HCEC 1CT (cell line): ENCODE data around the gene SAP30BP.

ENCODE experiments used
- DNase-seq: peaks from one replicate; pipeline ENCODE4 v3.0.0-alpha.2; 2017

SAP30BP gene

DNA sequence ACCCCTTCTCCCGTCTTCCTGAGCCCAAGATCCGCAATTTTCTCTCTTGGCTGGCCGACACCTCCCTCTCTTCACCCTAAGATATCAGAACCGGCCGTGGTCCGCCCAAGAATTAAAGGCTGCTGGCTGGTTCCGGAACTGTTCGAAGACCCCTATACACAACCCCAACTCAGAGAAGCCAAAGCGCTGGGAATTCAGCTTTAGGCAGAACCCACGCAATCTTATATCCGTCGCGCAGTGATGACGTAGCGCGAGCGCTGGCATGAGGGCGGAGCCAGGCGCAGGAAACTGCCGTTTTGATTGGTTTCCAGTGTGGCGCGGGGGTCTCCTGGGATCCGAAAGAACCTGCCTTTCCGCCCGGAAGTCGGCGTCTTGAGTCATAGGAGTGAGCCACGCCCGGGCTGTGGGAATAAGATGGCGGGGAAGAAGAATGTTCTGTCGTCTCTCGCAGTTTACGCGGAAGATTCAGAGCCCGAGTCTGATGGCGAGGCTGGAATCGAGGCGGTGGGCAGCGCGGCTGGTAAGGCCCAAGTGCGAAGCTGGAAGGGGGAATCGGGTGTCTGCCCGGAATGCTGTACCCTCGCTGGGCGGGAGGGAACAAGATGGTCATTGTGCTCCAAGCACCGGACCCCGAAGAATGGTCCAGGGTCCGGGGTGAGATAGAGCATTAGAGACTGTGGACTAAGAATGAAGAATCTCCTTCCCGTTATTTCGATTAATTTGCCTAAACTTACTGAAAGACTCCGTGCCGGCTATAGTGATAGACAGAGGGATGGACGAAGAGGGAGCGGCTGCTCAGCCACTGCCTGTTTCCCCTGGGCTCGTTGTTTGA is at the start of gene SAP30BP, which contains the start of gene RECQL5:
Gene SAP30BP (plus strand): TSS at position 380 of the 832 bp plus-strand sequence. CDS start 35 bp downstream, at position 415.
Gene RECQL5 (minus strand): TSS at position 196 of the 832 bp plus-strand sequence. CDS start 597 bp downstream, outside the sequence.
- peak; percentile 98 for DNase-seq

DNA sequence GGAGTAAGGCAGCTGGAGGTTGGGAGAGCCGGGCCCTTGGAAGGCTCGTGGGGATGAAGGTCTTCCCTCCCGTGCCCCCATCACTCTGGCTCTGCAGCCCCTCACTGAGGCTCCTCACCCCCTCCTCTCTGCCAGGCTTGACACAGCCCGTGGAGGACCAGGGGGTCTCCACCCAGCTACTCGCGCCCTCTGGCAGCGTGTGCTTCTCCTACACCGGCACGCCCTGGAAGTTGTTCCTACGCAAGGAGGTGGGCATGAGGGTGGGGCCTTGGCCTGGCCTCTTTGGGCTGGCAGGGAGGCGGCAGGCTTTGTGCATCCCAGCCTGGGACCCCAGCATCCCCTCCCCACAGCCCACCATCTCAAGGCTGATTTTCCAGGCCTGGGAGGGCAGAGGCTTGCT is 49.5 kb upstream of the SAP30BP start:
- no peak for DNase-seq

DNA sequence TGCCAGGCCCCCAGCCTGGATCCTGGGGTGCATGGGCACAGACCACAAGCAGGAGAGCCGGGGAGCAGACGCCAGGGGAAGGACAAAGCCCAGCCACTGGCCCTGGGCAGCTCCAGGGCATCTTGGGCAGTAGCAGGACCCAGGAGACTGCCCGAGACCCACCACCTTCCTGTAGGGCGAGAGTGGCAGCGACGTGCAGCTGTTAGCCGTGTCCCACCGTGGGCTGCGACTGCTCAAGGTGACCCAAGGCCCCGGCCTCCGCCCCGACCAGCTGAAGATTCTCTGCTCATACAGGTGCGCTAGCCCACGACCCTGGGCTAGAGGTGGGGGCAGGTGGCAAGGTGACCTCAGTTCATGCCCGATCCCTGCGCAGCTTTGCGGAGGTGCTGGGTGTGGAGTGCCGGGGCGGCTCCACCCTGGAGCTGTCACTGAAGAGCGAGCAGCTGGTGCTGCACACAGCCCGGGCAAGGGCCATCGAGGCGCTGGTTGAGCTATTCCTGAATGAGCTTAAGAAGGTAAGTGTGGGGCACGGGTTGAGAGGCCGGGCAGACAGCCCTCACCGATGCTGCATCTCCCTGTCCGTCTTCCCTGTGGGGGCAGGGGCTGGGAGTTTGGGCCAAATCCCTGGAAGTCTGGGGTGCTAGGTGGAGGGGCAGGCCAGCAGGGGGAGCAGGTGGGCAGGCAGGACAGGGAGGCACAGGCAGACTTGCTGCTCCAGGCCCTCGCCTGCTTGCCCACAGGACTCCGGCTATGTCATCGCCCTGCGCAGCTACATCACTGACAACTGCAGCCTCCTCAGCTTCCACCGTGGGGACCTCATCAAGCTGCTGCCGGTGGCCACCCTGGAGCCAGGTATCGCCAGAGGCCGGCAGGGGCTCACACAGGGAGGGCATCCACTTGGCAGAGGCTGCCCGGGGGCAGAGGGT is 47.4 kb upstream of the SAP30BP start:
- peak; percentile 25 for DNase-seq

DNA sequence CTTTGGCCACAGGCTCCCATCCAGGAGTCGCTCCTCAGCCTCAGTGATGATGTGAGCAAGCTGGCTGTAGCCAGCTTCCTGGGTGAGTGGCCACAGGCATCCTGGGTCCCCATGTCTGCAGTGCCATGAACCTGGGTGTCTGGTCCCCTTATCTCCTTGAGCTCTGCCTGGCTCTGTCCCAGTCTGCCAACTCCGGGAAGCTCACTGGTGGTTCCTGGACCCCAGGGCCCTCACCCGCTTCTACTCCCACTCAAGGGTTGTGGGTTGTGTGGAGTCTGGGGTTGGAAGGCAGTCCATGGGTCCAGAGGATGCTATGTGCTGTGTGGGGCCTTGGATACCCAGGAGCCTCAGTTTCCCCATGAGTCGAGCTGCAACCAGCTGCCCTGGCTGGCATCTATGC is 45.6 kb upstream of the SAP30BP start:
- no peak for DNase-seq

DNA sequence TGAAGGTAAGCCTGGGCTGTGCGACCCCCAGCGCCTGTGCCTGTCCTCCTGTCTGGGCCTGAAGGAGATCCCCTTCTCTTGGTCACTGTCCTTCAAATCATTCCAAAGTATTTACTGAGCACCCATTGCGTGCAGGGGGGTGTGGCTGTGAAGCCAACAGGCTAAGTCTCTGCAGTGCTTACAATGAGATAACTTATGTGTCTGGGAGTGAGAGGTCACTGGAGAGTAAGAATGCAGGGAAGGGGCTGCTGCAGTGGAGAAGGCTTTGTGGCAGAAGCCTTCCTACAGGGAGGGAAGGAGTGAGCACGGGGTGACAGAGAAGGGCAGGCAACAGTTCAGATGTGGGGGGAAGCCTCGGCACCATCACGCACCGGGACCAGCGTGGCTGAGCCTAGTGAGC is 45.1 kb upstream of the SAP30BP start:
- no peak for DNase-seq

DNA sequence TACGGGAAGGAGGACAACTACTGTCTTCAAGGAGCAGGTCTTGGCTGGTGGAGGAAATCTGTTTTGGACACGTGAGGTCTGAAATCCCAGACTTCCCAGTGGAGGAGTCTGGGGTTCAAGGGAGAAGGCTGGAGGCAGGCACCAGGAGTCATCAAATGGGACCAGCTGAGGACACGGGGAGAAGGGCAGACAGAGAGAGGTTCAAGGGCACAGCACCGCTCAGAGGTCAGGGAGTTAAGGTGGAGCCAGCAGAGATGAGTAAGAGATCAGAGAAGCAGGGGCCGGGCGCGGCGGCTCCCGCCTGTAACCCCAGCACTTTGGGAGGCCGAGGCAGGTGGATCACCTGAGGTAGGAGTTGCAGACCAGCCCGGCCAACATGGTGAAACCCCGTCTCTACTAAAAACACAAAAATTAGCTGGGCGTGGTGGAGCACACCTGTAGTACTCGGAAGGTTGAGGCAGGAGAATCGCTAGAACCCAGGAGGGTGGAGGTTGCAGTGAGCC is 44.3 kb upstream of the SAP30BP start:
- DNase-seq: no peak

DNA sequence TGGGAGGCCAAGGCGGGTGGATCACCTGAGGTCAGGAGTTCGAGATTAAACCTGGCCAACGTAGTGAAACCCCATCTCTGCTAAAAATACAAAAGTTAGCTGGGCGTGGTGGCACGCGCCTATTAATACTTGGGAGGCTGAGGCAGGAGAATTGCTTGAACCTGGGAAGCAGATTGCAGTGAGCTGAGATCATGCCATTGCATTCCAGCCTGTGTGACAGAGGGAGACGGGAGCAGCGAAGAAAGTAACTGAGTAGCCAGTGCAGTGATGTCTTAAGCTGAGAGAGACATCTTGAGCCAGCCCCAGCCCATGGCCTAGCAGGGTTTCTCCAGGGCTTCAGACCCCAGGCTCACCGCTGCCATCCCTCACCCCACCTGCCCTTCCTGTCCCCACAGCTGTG is 43.8 kb upstream of the SAP30BP start:
- no peak for DNase-seq

DNA sequence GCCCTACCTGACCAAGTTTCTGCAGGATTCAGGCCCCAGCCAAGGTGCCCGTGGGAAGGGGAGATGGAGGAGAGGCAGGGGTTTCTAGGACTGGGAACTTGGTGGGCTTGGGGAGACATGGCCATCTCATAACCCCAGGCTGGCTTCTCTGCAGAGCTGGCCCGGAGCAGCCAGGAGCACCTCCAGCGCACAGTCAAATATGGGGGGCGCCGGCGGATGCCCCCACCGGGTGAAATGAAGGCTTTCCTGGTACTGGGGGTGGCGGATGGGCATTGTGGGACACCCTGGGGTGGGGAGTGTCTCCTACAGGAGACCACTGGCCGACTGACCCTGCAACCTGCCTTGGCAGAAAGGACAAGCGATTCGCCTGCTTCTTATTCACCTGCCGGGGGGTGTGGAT is 43.1 kb upstream of the SAP30BP start:
- DNase-seq: no peak

DNA sequence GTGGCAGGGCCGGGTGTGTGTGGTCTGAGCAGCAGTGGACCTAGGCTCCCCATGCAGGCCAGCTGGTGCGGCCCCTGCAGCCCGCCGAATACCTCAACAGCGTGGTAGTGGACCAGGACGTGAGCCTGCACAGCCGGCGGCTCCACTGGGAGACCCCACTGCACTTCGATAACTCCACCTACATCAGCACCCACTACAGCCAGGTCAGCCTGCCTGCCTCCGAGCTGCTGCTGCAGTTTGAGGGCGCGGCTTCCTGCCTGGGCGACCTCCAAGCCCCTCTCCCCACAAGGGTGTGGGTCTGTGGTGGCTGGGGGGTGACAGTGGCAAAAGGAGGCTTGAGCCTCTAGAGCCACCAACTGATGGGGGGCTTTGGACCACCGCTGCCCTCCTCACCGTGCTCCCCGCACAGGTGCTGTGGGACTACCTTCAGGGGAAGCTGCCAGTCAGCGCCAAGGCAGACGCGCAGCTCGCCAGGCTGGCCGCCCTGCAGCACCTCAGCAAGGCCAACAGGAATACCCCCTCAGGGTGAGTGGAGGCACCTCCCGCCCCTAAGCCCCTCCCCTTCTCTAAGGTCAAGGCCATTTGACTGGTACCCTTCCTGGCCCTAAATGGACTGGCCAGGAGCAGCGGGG is 42.3 kb upstream of the SAP30BP start:
- no peak for DNase-seq

DNA sequence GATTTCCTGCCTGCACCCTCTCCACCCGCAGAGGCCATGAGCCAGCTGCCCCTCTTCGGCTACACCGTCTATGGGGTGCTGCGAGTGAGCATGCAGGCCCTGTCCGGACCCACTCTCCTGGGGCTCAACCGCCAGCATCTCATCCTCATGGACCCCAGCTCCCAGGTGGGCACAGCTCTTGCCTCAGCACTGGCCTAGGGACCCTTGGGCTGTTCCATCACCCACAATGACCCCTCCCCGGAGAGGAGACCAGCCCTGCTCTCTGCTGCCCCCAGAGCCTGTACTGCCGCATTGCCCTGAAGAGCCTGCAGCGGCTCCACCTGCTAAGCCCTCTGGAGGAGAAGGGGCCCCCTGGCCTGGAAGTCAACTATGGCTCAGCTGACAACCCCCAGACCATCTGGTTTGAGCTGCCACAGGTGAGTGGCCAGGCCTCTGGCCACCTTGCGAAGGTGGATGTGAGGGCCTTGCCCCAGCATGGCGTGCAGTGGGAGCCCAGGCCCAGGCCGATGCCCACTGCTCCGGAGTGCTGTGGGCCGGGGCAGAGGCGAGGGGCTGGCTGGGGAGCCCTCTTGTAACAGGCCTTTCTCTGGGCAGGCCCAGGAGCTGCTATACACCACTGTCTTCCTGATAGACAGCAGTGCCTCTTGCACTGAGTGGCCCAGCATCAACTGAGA is 41.2 kb upstream of the SAP30BP start:
- peak; percentile 35 for DNase-seq

DNA sequence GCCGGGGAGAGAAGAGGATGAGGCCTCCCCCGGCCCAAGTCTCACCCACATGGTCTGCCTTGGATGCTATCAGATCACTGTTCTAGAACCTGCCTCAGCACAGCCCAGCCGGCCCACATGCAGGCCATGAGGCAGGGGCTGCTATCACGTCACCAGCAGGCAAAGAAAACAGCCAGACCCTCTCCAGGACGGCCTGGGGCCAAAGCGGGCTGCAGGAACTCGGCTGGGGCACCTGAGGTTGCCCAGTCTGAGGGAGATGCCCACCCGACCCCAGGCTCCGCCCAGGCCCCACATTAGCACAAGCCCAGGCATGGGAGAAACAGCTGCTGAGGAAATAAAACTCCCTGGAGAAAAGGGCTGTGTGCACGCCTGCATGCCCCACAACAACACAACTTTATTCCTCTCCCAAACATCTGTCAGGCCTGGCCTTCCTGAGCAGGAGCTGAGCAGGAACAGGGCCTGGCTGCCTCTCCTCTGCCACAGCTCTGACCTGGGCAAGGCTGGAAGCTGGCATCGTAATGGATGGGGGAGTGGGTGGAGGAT is 40.6 kb upstream of the SAP30BP start:
- DNase-seq: no peak

DNA sequence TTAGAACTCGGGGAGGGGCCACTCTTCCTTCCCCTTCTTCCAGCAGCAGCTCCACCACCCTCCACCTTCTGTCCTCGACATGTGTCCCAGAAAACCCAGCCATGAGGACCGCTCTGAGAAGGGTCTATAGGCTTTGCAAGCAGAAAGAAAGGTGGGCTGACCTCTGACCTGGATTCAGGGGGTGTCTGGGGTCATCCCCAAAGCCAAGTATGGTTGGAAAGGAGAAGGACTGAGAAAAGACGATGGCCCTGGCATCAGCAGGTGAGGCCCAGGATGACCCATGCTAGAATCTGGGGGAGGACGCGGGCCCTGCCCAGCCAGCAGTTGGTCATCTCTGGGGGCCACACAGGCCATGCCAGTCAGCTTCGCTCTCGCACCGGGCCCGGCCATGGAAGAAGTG is 40.0 kb upstream of the SAP30BP start:
- no peak for DNase-seq

DNA sequence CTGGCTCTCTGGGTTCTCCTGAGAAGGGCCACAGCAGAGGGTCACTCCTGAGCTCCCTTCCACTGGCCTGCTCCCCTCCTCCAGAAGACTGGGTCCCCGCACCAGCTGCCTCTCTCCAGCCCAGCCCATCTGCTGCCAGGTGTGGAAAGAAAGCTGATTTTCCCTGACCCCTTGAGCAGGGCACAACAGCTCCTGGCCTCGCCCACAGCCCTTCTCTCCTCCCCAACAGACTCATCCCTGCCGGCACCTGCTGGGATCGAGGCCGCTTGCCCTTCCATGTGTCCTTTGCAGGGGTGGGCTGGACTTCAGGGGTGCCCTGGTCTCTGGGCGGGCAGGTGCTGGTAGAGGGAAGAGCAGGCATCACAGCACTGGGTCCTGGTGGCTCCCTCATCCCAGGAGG is 38.7 kb upstream of the SAP30BP start:
- no peak for DNase-seq

DNA sequence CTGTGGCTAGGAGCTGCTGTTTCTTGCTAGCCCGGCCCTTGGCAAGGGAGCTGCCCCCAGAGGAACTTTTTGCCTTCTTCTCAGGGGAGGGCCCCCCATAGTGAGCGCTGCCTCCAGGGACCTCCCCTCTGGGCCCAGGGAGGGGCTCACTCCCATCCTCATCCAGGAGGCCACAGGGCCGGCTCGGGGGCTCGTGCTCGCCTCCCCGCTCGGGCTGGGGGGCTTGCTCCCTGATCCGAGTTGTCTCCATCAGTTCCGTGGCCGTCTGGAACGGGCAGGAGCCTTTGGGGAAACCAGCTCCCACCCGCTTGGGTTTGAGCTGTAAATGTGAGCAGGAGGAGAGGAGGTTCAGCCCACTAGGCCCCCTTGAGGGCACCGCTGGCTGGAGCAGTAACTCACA is 38.0 kb upstream of the SAP30BP start:
- DNase-seq: no peak

DNA sequence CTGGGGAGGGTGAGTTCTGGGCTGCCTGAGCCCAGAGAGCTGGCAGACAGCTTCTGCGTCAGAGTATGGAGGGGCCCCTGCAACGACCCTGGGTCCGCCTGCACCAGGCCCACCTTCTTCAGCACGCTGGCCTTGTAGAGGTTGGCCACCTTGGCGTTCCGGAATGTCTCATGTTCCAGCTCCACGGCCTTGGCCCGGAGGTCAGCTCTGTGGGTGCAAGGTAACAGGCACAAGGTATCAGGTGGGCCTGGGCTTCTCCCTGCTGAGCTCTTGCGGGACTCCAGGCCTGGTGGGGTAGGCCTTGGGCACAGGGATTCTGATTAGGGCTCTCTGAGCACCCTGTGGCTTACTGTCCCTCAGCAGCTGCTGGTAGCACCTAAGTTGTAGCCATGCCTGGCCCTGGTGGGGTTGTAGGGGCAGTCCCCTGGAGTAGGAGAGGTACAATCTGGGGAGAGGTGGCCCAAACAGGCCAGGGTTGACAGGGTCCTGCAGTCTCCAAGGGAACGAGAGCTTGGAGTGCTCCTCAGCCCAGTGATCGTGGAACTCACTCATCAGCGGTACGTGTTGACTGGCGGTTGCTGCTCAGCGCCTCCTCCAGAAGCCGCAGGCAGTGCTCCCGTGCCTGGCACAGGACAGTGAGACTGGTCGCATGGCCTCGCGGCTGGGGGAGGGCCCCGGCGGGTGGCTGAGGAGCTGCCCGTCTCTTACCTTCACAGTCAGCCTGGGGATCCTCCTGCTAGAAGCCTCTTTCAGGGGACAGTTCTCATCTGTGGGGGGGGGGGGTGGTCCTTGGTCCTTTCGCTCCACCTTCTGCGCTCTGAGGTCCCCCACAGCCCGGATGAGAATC is 36.8 kb upstream of the SAP30BP start:
- DNase-seq: no peak

DNA sequence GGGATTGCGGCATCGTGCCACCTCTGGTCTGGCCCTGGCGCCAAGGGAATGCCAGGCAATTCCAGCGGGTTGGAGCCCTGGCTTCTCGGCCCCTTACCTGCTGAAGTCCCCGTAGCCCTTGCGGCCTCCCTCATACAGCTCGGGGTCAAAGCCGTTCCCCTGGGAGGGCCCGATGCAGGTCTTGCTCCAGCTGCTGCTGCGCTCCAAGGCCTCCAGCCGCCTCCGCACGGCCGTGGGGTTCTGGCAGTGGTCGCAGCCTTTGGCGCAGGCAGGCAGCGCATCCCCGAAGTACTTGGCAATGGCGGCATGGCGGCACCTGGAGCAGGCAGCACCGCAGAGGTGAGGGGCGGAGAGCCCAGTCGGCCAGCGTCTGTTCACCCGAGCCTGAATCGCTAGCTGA is 35.8 kb upstream of the SAP30BP start:
- DNase-seq: no peak

DNA sequence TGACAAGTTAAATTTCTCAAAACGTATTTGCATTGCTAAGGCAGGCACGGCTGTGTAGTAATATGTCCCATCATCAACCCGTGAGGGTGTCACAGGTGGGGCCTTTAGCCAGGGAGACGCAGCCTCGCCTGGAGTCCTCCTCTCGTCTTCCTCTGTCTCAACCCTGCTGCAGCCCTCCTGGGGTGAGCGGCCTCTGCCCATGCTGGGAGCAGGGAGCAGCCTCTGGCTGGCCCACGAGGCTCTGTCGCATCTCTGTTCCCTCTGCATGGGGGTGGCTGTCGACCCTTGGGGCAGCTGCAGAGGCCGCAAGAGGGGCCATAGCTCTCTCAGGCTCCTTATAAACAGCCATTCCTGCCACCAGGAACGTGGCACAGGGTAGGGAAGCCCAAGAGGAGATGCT is 34.7 kb upstream of the SAP30BP start:
- no peak for DNase-seq

DNA sequence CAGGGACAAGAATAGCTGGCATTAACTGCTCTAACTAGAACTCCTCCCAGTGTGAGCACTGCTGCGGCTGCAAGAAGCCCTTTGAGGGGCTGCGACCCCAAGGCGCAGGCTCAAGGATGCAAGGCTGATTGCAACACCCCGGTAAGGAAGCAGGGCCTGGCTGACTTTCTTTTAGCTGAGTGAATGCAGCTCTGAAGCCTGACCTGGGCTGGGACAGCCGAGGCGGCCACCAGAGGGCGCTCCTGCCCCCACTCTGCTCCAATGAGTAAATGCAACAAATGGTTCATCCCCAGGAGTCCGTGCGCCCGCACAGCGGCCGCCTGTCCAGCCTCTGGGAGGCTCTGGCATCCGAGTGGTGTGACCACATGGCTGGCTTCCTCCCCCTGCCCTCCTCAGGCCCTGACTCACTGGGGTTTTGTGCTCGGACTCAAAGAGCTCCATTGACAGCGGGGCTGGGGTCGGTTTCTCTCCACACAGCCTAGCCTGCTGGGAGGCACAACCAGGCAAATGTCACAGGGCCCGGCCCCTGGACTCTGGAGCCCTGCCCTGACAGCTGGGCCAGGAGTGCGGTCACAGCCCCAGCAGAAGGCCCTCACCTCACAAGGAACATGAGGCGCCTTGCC is 34.2 kb upstream of the SAP30BP start, which contains the start of gene SMIM5:
Gene SMIM5 (plus strand): TSS at position 572 of the 623 bp plus-strand sequence. CDS start 6,768 bp downstream, outside the sequence.
- DNase-seq: peak; percentile 80

DNA sequence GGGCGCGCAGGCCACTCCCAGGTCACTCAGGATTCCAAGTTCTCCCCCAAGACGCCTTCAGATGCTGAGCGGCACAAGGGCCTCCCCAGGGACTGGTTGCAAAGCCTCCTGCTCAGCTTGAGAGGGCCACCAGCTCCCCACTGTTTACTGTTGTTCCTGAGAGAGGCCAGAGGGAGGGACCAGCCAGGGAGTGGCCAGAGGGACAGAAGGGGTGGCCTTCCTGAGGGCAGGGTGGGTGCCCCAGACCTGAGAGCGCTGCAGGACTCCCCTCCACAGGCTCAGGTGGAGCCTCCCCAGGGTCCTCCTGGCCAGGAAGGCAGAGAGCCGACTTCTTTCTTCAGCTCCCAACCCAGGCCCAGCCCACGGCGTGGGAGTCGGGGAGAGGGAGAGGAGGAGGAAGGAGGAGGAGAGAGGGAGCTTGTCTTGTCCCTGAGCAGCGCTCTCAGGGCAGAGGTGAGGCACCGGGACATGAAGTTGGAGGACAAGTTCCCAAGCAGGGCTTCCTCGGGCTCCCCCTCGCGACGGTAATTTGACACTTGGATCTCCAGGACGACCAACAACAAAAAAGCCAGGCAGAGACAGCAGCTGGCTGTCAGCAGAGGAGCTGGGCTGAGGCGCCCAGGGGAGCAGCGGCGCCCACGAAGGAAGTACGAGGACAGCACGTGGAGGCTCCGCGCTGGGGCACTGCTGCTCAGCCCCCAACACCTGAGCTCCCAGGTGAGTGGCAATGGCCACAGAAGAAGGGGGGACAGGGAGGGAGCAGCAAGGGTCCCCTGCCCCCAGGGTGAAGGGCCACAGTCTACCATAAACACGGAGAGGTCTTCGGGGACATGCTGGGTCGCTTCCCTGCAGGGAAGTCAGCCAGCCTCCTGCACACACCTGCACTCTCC is 33.4 kb upstream of the SAP30BP start:
- peak; percentile 85 for DNase-seq

DNA sequence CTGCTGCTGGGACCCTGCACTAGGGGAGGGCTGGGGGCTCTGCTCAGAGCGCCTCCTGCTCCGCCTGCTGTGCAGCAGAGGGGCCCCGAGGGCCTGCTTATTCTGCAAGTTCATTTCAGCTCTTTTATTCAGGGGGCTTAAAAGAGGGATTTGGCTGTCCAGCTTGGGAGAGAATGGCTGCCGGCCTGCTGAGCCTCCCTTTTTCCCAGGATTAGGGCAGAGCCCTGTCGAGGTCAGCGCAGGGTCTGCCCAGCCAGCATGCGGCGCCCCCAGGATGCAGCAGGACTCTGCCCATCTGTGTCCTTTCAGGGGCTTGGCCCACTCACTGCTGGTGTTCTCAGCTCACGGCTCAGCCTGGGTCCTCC is 32.8 kb upstream of the SAP30BP start:
- DNase-seq: no peak
